GM12873 (cell line): ENCODE data around the gene KIRREL3.

Experiments used
- CTCF ChIP-seq: IDR thresholded peaks from 2 replicates; pipeline ENCODE4 v1.5.1; 2012; ENCODE audit warnings: low read depth, mild to moderate bottlenecking, moderate library complexity, low read length, control low read depth; ENCODE audit not compliant: insufficient read depth; ENCODE audit errors: missing control alignments

KIRREL3 gene

GRCh38 chr11:127000291-127000968, at the start of gene KIRREL3:
KIRREL3 (minus strand) TSS chr11:127000770.
- no peak for TF ChIP-seq CTCF

- no peak for TF ChIP-seq CTCF
Observed at GRCh38 chr11:127050186-127050585, 49.6 kb upstream of the KIRREL3 start.

GRCh38 chr11:127049486-127049885, 48.9 kb upstream of the KIRREL3 start:
- no peak for TF ChIP-seq CTCF

- no peak for TF ChIP-seq CTCF
Observed at GRCh38 chr11:127044535-127044934, 44.0 kb upstream of the KIRREL3 start.

- TF ChIP-seq CTCF, result no peak
Observed at GRCh38 chr11:127042445-127042844, 41.9 kb upstream of the KIRREL3 start.

- TF ChIP-seq CTCF, result no peak
Observed at GRCh38 chr11:127039591-127039990, 39.0 kb upstream of the KIRREL3 start.

GRCh38 chr11:127037596-127037995, 37.0 kb upstream of the KIRREL3 start:
- TF ChIP-seq CTCF, result no peak

GRCh38 chr11:127037001-127037400, 36.4 kb upstream of the KIRREL3 start:
- TF ChIP-seq CTCF, result no peak
